ENCODE data around the gene PTDSS2.

PTDSS2 gene

DNA sequence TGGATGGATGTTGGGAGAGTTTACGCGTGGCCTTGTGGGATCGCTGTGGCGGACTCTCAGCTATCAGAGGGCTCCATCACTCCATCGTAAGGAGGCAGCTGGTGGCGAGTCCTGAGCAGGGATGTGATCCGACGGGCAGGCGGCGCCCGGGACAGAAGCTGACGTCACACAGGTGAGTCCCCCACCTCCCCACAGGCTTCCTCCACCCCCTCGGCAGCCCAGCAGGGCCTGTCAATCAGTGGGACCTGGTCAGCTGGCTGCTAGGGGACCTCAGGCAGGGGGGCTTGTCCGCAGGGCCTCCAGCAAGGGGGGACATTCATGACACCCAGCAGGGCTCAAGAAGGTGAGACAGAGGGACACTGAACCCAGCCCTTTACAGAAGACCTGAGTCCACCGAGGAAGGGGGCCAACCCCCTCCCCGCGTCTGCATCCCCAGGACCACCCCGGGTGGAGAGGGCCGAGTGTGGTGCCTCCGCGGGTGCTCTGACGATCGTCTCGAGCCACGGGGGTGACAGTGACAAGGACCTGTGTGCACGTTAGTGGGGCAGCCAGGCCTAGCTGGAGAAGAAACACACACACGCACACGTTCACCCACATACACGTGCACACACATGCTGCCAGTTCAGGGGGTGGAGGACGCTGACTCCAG lies 78.2 kb downstream of the PTDSS2 start:
- TF ChIP-seq, protein P1, sequence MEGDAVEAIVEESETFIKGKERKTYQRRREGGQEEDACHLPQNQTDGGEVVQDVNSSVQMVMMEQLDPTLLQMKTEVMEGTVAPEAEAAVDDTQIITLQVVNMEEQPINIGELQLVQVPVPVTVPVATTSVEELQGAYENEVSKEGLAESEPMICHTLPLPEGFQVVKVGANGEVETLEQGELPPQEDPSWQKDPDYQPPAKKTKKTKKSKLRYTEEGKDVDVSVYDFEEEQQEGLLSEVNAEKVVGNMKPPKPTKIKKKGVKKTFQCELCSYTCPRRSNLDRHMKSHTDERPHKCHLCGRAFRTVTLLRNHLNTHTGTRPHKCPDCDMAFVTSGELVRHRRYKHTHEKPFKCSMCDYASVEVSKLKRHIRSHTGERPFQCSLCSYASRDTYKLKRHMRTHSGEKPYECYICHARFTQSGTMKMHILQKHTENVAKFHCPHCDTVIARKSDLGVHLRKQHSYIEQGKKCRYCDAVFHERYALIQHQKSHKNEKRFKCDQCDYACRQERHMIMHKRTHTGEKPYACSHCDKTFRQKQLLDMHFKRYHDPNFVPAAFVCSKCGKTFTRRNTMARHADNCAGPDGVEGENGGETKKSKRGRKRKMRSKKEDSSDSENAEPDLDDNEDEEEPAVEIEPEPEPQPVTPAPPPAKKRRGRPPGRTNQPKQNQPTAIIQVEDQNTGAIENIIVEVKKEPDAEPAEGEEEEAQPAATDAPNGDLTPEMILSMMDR (conservative IDR thresholded peaks at IDR 0.05; ENCODE audit: low read depth, low read length): no peak
- DNase-seq (ENCODE audit: low read depth): no peak
- no peak overlapping the region for H3K4me3 ChIP-seq (ENCODE audit: low read depth, low read length)

DNA sequence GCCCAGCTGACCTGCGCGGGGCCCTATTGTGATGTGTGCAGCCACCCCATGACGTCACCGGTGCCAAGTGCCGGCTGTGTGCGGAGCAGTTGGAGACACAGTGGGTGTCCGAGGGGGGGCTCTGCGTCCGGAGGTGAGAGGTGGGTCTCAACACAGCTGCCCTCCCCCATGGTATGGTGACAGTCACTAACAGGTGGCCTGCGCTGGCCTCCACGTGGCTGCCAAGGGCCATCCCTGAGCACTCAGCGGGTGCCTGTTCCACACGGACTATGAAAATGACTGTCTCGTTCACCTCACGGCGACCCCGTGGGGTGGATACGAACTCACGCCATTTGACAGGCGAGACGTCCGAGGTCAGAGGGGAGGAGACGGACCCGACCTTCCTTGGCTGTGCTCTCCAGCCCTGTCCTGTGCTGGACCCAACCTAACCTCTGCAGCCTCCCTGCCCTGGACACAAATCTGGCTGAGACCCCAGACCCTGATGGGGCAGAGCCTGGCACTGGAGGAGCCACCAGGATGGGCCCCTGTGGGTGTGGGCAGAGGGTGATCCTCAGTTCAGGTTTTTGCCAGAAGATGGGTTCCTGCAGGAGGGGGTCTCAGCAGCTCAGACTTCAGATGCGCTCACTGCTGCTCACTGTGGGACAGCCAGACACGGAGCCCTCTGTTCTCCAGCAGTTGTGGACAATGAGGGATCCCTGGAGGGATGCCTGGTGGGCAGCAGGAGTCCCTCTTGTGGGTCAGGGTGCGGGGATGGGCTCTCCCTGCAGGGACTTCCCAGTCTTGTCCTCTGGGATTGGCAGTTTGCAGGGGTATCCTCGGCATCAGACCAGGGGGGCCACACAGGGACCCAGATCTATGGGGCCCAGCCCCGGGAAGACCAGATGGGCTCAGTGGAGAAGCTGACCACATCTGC lies 79.0 kb downstream of the PTDSS2 start:
- no peak for DNase-seq (ENCODE audit: low read depth)
- TF ChIP-seq, protein P1 (conservative IDR thresholded peaks at IDR 0.05; ENCODE audit: low read depth, low read length): no peak
- no peak overlapping the region for H3K4me3 ChIP-seq (ENCODE audit: low read depth, low read length)

DNA sequence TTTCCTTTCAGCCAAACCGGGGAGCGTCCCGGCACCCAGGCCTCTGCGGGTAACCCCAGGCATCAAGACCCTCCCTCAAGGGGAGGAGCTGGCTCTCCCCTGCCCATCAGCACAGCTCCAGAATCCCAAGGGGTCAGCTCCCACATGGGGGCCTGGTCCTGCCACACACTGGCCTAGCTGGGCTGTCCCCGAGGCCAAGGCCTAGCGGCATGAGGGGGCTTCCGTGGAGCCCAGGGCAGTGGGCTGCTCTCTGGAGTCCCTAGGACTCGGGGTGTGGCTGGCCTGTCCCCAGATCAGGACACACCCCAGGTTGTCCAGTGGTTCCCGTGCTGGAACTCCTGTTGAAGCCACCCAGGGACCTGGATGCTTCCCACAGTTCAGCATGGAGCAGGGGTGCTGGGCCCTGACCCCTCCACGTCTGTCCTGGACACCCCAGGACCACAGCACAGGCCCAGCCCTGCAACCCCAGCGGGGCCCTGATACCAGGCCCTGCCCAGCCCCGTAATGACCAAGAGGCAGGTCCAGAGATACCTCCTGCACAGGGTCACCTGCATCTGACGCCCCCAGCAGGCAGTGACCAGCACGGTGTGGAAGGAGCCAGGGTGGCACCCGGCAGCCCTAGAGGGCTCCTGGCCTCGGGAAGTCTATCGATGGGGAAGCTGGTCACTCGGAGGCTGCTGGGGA lies 79.8 kb downstream of the PTDSS2 start:
- no peak for DNase-seq (ENCODE audit: low read depth)
- H3K4me3 ChIP-seq (ENCODE audit: low read depth, low read length): no peak overlapping the region
- TF ChIP-seq, protein P1 (conservative IDR thresholded peaks at IDR 0.05; ENCODE audit: low read depth, low read length): no peak

DNA sequence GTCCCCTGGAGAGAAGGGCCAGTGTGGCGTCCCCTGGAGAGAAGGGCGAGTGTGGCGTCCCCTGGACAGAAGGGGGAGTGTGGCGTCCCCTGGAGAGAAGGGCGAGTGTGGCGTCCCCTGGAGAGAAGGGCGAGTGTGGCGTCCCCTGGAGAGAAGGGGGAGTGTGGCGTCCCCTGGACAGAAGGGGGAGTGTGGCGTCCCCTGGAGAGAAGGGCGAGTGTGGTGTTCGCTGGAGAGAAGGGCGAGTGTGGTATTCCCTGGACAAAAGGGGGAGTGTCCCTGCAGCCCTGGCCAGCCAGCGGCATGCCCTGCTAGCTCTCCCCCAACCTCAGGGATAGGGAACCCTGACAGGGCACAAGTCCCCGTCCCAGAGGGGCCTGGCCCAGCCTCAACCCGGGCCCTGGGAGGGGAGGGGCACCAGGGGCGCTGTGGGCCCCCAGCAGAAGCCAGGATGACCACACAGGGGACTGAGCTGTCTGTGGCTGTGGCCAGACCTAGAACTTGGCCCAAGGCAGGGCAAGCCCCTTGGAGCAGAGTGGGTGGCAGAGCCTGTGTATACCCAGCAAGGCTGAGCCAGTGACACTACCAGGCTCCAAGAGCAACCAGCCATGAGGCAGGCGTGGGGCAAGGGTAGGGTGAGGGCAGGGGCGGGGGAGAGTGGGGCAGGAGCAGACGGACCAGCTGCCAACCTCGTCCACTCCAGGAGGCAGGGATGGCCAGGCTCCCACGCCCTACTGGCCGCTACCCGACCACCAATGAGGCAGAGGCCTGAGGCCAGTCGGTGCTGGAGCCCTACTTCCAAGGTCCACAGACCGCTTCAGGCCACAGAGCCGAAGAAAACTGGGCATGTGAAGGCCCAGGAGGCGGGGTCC lies 81.1 kb downstream of the PTDSS2 start:
- DNase-seq (ENCODE audit: low read depth): no peak
- H3K4me3 ChIP-seq (ENCODE audit: low read depth, low read length): no peak overlapping the region
- TF ChIP-seq, protein P1 (conservative IDR thresholded peaks at IDR 0.05; ENCODE audit: low read depth, low read length): no peak

DNA sequence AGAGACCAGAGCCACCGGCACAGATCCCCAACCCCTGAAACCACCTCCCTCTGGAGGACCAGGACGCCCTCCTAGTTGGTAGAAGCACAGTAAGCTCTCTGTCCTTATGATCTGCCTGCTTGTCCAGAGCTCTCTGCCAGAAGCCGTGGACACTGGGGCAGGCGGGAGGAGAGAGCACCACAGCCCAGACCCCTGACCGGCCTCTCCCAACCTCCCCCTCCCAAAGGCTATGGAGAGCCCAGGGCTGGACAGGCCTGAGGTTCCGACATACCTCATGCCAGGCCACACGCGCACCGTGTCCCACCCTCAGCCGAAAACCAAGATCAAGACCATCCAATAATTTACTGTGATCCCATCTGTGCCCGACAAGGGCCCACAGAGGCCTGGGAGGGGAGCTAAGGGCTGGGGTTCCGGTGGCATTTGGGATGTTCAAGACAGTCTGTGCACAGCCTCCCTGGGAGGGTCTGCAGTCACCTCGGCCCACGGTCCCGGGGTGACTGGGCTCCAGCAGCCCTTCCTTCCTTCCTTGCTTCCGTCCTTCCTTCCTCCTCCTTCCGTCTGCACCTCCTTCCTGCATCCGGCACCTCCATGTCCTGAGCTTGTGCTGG lies 81.9 kb downstream of the PTDSS2 start:
- DNase-seq (ENCODE audit: low read depth): no peak
- H3K4me3 ChIP-seq (ENCODE audit: low read depth, low read length): no peak overlapping the region
- TF ChIP-seq, protein P1 (conservative IDR thresholded peaks at IDR 0.05; ENCODE audit: low read depth, low read length): no peak

DNA sequence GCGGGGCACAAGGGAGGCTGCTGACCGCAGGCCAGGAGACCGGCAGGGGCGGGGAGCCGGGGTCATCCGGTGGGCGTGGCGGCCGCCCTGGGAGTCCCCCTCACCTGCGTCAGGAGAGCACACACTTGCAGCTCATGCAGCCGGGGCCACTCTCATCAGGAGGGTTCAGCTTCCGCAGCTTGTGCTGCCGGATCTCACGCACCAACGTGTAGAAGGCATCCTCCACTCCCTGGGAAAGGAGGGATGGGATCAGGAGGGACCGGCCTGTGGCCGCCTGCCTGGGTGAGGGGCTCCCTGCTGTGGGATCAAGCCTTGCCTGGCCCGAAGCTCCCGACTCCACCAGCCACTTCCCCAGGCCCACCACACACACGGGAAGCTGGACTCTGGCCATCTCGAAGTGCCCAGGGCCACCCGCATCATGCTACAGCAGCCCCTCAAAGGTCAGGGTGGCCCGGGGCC lies 82.5 kb downstream of the PTDSS2 start:
- DNase-seq (ENCODE audit: low read depth): no peak
- H3K4me3 ChIP-seq (ENCODE audit: low read depth, low read length): no peak overlapping the region
- TF ChIP-seq, protein P1 (conservative IDR thresholded peaks at IDR 0.05; ENCODE audit: low read depth, low read length): no peak

Data from choroid plexus epithelial cell (primary cell).